Activated CD4-positive, alpha-beta T cell treated with anti-CD3 and anti-CD28 coated beads, Interleukin-2, amount 10 ng/mL, durations not matched to agents 24 days and 14 days (primary cell): ENCODE measurements around the gene CES4A. TPM values are rescaled to one million over a fixed set of nuclear protein-coding genes. Genes with fewer than 3 reads are reported as not detected.
"Not testable (repeated sequence)": the region's sequence is repeated elsewhere in the genome, so short reads cannot be mapped to it uniquely, and the experiment has no call there.

Experiments used
- DNase-seq: peaks from one replicate; pipeline ENCODE4 v3.0.0; 2022
- H3K27ac Mint-ChIP-seq: one replicate; pipeline ENCODE4 v1.8.0; 2022; ENCODE audit warnings: mild to moderate bottlenecking, mixed read lengths
- H3K27me3 Mint-ChIP-seq: one replicate; pipeline ENCODE4 v1.8.0; 2022; ENCODE audit warnings: mixed read lengths
- H3K36me3 Mint-ChIP-seq: one replicate; pipeline ENCODE4 v1.8.0; 2022; ENCODE audit warnings: low read depth, mild to moderate bottlenecking, mixed read lengths
- H3K4me1 Mint-ChIP-seq: one replicate; pipeline ENCODE4 v1.8.0; 2021; ENCODE audit warnings: mixed read lengths
- H3K4me3 Mint-ChIP-seq: one replicate; pipeline ENCODE4 v1.8.0; 2022; ENCODE audit warnings: mild to moderate bottlenecking, moderate library complexity, mixed read lengths
- H3K9me3 Mint-ChIP-seq: one replicate; pipeline ENCODE4 v1.8.0; 2021; ENCODE audit warnings: mixed read lengths
- intact Hi-C: fragments of 100-400 bp; cut with micrococcal nuclease; formaldehyde crosslinking; loops from one replicate; pipeline ENCODE4 v1.15.1; 2023
- total RNA-seq: library from RNA; stranded (reverse); gene quantifications from 2 replicates; pipeline ENCODE4 v1.2.3, GENCODE V29; 2022

Gene CES4A
- total RNA-seq, 1 donor from 2014 or later, result 27.5 TPM

GRCh38 chr16:66984892-66985311 is 3.5 kb upstream of the CES4A start:
- peak; percentile 86 for DNase-seq
- Mint-ChIP-seq H3K9me3 (peaks cover 4% of the 10 kb centered on the region), H3K27ac (peak overlapping the region; percentile 97), H3K4me3 (peak overlapping the region; percentile 61), H3K27me3 (no peaks in the 10 kb centered on the region), H3K4me1 (peaks cover 57% of the 10 kb centered on the region), H3K36me3 (peaks cover 15% of the 10 kb centered on the region)
- intact Hi-C loops, result loop anchor here (1.0 kb wide), 8 partner anchors 8 to 327 kb away; partner anchors contain the start of genes CBFB, FBXL8 and TRADD

GRCh38 chr16:66986559-66986958 is 1.8 kb upstream of the CES4A start:
- no peak for DNase-seq
- Mint-ChIP-seq H3K27me3 (no peaks in the 10 kb centered on the region), H3K4me3 (peak overlapping the region; percentile 26), H3K4me1 (peaks cover 54% of the 10 kb centered on the region), H3K36me3 (peaks cover 15% of the 10 kb centered on the region), H3K27ac (peak overlapping the region; percentile 97), H3K9me3 (peaks cover 4% of the 10 kb centered on the region)
- intact Hi-C loops, result no loop called here

- Mint-ChIP-seq H3K27ac (no peak overlapping the region), H3K9me3 (peaks cover 4% of the 10 kb centered on the region), H3K4me3 (no peak overlapping the region), H3K27me3 (no peaks in the 10 kb centered on the region), H3K4me1 (peaks cover 21% of the 10 kb centered on the region), H3K36me3 (peaks cover 4% of the 10 kb centered on the region)
- no peak for DNase-seq
- intact Hi-C loops, result no loop called here
These were observed 3.2 kb downstream of the CES4A start for GRCh38 chr16:66991545-66992077.

GRCh38 chr16:66993558-66993957 is 5.2 kb downstream of the CES4A start:
- H3K27me3 Mint-ChIP-seq, H3K9me3 Mint-ChIP-seq, H3K36me3 Mint-ChIP-seq, DNase-seq, H3K4me1 Mint-ChIP-seq, H3K4me3 Mint-ChIP-seq, H3K27ac Mint-ChIP-seq, intact Hi-C loops: not testable (repeated sequence)

GRCh38 chr16:66996324-66996982 is 8.1 kb downstream of the CES4A start:
- no peak overlapping the region for H3K4me3 Mint-ChIP-seq
- H3K9me3 Mint-ChIP-seq, result no peaks in the 10 kb centered on the region
- H3K36me3 Mint-ChIP-seq, result peaks cover 5% of the 10 kb centered on the region
- intact Hi-C loops, result no loop called here
- no peak for DNase-seq
- H3K27me3 Mint-ChIP-seq, result no peaks in the 10 kb centered on the region
- no peak overlapping the region for H3K27ac Mint-ChIP-seq
- H3K4me1 Mint-ChIP-seq, result peaks cover 17% of the 10 kb centered on the region

GRCh38 chr16:66996983-66997358 is 8.6 kb downstream of the CES4A start:
- no peak for DNase-seq
- Mint-ChIP-seq H3K27ac (no peak overlapping the region), H3K4me1 (peaks cover 22% of the 10 kb centered on the region), H3K4me3 (no peak overlapping the region), H3K27me3 (no peaks in the 10 kb centered on the region), H3K36me3 (peaks cover 7% of the 10 kb centered on the region), H3K9me3 (no peaks in the 10 kb centered on the region)
- intact Hi-C loops, result no loop called here

- Mint-ChIP-seq H3K36me3 (peaks cover 30% of the 10 kb centered on the region), H3K27me3 (no peaks in the 10 kb centered on the region), H3K4me3 (peak overlapping the region; percentile 82), H3K27ac (peak overlapping the region; percentile 89), H3K4me1 (peaks cover 37% of the 10 kb centered on the region), H3K9me3 (no peaks in the 10 kb centered on the region)
- intact Hi-C loops, result loop anchor here (1.0 kb wide), 1 partner anchor 16 kb away; no protein-coding TSS in a partner anchor
- peak; percentile 89 for DNase-seq
These were observed 12.3 kb downstream of the CES4A start for GRCh38 chr16:67000384-67001351.

- Mint-ChIP-seq H3K4me1 (peaks cover 44% of the 10 kb centered on the region), H3K4me3 (peak overlapping the region; percentile 82), H3K27me3 (no peaks in the 10 kb centered on the region), H3K36me3 (peaks cover 36% of the 10 kb centered on the region), H3K27ac (no peak overlapping the region), H3K9me3 (no peaks in the 10 kb centered on the region)
- no peak for DNase-seq
- intact Hi-C loops, result no loop called here
These were observed 13.3 kb downstream of the CES4A start for GRCh38 chr16:67001726-67002125.

GRCh38 chr16:67006930-67007658 is 18.7 kb downstream of the CES4A start:
- Mint-ChIP-seq H3K36me3 (peaks cover 50% of the 10 kb centered on the region), H3K27me3 (no peaks in the 10 kb centered on the region), H3K4me3 (no peak overlapping the region), H3K27ac (peak overlapping the region; percentile 34), H3K9me3 (no peaks in the 10 kb centered on the region), H3K4me1 (peaks cover 53% of the 10 kb centered on the region)
- intact Hi-C loops, result no loop called here
- DNase-seq, result no peak

- Mint-ChIP-seq H3K4me1 (peaks cover 44% of the 10 kb centered on the region), H3K9me3 (no peaks in the 10 kb centered on the region), H3K36me3 (peaks cover 41% of the 10 kb centered on the region), H3K27me3 (no peaks in the 10 kb centered on the region), H3K4me3 (no peak overlapping the region), H3K27ac (peak overlapping the region; percentile 37)
- DNase-seq, result no peak
- intact Hi-C loops, result no loop called here
These were observed 20.8 kb downstream of the CES4A start for GRCh38 chr16:67009158-67009557.

- Mint-ChIP-seq H3K9me3 (no peaks in the 10 kb centered on the region), H3K4me1 (peaks cover 59% of the 10 kb centered on the region), H3K4me3 (peak overlapping the region; percentile 59), H3K27ac (peak overlapping the region; percentile 4), H3K27me3 (no peaks in the 10 kb centered on the region), H3K36me3 (peaks cover 29% of the 10 kb centered on the region)
- intact Hi-C loops, result no loop called here
- DNase-seq, result no peak
These were observed 22.9 kb downstream of the CES4A start for GRCh38 chr16:67011274-67011673.

GRCh38 chr16:67013233-67013822 is 24.9 kb downstream of the CES4A start:
- Mint-ChIP-seq H3K27ac (peak overlapping the region; percentile 96), H3K4me1 (peaks cover 55% of the 10 kb centered on the region), H3K4me3 (peak overlapping the region; percentile 89), H3K9me3 (no peaks in the 10 kb centered on the region), H3K27me3 (no peaks in the 10 kb centered on the region), H3K36me3 (peaks cover 24% of the 10 kb centered on the region)
- intact Hi-C loops, result loop anchor here (1.0 kb wide), 2 partner anchors 29 to 42 kb away; no protein-coding TSS in a partner anchor
- DNase-seq, result peak; percentile 68
